DMS114 treated with DMSO at 0.1 percent for 48 hours (cell line): ENCODE measurements around the gene PSPH.
A peak's percentile ranks its signal among the peaks of the same experiment; 100 is the strongest.
"Not testable (repeated sequence)": the region's sequence is repeated elsewhere in the genome, so short reads cannot be mapped to it uniquely, and the experiment has no call there.

ENCODE experiments used
- DNase-seq: peaks from one replicate; lab custom pipeline; 2025; ENCODE audit not compliant: unreplicated experiment; lab: John Stamatoyannopoulos, UW

The PSPH gene

DNA sequence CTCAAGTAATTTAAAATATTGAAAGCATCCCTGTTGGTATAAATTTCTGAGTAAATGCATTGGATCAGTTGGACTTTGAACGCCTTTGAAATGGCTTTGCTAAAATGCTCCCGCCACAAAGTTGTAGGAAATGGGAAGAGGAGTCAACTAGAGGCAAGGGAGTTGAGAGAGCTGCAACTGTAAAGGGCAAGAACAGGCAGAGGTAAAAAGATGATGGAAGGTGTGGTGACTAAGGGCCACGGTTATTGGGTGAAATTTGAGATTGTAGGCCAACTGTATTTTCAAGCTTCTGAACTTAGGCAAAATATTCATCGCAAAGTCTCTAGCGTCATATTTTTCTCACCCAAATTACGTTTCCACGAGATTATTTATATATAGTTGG lies 12.2 kb upstream of the PSPH start:
- no peak for DNase-seq

- DNase-seq = no peak
These were observed 11.1 kb upstream of the PSPH start for GRCh38 chr7:56062382-56062781.

GRCh38 chr7:56053993-56054392 lies 2.7 kb upstream of the PSPH start:
- no peak for DNase-seq

DNA sequence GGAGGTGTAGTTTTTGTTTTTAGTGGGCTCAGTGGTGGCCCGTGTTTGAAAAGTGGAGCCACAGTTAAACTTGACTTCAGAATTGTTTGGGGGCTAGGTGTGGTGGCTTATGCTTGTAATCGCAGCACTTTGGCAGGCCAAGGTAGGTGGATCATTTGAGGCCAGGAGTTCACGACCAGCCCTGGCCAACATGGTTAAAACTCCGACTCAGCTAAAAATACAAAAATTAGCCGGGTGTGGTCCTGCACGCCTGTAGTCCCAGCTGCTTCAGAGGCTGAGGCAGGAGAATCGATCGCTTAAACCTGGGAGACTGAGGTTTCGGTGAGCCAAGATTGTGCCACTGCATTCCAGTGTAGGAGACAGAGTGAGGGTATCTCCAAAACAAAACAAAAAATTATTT lies 2.1 kb upstream of the PSPH start:
- DNase-seq = no peak

DNA sequence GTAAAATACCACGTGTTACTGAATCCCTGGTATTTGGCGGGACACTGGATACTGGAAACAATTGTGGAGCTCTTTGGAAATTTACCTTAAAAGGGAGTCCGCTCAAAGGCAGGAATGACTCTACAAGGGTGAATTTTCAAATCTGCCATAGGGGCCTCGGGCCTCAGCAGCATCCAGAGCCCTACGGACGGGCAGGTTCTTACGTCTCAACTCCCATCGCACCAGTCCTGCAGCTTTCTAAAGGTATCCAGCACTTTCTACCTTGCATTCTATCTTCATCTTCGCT lies 248 bp downstream of the PSPH start:
- no peak for DNase-seq

DNA sequence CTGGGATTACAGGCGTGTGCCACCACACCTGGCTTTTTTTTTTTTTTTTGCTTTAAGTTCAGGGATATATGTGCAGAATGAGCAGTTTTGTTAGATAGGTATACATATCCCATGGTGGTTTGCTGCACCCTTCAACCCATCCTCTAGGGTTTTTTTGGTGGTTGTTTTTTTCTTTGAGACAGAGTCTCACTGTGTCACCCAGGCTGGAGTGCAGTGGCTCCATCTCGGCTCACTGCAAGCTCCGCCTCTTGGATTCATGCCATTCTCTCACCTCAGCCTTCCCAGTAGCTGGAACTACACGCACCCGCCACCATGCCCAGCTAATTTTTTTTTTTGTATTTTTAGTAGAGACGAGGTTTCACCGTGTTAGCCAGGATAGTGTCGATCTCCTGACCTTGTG lies 2.5 kb downstream of the PSPH start:
- DNase-seq = not testable (repeated sequence)

GRCh38 chr7:56048245-56048644 lies 3.0 kb downstream of the PSPH start:
- no peak for DNase-seq

- DNase-seq = not testable (repeated sequence)
These were observed 3.7 kb downstream of the PSPH start for GRCh38 chr7:56047446-56048116.

- no peak for DNase-seq
These were observed 4.4 kb downstream of the PSPH start for GRCh38 chr7:56046721-56047445.

DNA sequence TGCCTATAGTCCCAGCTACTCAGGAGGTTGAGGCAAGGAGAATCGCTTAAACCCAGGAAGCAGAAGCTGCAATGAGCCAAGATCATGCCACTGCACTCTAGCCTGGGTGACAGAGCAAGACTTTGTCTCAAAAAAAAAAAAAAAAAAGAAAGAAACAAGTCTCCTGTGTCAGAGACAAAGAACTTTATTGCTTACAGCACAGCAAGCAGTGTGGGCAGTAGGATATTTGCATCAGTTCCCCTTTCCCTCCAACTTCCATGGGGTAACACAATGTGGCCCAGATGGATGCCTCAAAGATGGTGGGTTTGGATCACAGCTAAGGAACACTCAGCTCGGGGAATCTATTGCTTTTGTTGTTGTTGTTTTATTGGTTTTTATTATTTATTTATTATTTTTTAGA lies 5.5 kb downstream of the PSPH start:
- DNase-seq = not testable (repeated sequence)

DNA sequence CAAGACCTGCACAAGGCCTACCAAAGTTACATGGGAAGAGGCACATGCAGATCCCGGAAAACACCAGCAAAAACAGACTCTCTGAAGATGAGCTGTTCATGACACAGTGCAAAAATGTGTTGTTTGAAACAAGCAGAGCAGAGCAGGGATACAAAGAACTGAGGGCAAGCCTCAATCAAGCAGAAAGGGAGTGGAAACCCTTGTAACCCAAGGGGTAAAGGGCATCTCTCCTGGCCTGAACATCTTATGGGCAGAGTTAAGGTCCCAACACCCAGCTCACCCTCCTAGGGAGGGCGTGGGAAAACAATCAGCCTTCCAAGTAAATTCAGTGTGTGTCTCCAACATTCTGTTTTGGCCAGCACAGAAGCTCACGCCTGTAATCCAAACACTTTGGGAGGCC lies 10.5 kb downstream of the PSPH start:
- no peak for DNase-seq

DNA sequence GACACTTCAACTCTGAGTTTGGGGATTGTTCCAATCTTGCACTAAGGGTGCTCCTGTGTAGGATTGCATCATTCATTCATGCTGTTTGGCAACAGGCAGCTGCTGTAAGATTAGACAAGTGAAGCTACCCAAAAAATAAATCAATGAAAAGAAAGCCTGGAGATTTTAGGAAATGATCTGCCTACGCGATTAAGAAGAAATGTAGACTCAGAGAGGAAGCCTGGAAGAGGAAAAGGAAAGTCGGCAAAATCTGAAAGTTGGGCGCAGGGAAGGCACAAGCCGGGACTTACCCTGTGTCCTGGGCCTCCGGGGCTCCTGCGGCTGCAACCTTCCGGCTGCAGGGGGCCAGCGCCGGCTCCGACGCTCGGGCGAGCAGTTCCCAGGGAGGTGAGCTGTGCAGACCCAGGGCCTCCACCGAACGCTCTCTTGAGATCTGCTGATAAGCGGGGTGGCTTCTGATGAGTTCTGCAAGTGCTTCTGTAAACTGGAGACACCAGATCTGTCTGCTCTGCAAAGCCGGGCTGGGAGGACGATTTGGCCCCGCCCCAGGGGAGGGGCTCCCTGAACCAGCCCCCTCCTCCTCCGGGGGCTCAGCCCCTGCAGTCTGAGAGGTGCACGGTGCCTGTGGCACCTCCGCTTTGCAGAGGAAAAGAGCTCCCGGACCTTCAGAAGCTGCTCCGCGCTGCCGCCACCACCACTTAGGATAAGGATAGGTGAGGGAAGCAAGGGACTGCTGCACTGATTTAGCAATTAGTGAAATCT lies 17.4 kb downstream of the PSPH start:
- DNase-seq = peak; percentile 80

DNA sequence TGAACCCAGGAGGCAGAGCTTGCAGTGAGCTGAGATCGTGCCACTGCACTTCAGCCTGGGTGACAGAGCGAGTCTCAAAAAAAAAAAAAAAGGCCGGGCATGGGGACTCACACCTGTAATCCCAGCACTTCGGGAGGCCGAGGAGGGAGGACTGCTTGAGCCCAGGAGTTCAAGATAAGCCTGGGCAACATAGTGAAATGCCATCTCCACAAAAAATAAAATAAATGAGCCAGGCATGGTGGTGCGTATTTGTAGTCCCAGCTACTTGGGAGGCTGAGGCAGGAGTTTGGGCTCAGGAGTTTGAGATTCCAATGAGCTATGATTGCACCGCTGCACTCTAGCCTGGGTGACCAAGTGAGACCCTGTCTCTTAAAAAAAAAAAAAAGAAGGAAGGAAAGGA lies 18.7 kb downstream of the PSPH start:
- not testable (repeated sequence) for DNase-seq

- not testable (repeated sequence) for DNase-seq
These were observed 19.7 kb downstream of the PSPH start for GRCh38 chr7:56031556-56031955.

DNA sequence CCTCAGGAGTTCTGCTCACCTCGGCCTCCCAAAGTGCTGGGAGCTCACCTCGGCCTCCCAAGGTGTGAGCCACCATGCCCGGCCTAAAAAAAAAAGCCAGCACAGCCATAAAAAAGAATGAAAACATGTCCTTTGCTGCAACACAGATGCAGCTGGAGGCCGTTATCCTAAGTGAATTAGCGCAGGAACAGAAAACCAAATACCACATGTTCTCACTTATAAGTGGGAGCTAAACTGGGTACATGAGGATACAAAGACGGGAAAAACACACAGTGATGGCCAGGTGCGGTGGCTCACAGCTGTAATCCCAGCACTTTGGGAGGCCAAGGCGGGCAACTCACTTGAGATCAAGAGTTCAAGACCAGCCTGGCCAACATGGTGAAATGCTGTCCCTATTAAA lies 20.9 kb downstream of the PSPH start:
- DNase-seq = no peak

- no peak for DNase-seq
These were observed 22.2 kb downstream of the PSPH start for GRCh38 chr7:56028942-56029630.

GRCh38 chr7:56026538-56026937 lies 24.7 kb downstream of the PSPH start:
- no peak for DNase-seq

DNA sequence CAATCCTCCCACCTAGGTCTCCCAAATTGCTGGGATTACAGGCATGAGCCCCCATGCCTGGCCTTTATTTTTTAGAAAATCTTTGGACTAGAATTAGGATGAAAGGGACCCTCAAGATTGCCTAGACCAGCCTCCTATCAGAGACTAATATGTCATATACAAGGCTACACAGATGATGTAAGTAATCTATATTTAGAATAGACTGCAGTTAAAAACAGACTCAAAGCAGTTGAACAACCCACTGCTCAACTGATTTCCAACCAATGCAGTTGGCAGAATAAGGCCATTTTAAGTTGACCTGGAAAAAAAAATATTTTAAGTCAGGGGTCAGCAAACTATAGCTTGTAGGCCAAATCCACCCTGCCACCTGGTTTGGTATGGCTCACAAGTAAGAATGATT lies 27.7 kb downstream of the PSPH start:
- no peak for DNase-seq

DNA sequence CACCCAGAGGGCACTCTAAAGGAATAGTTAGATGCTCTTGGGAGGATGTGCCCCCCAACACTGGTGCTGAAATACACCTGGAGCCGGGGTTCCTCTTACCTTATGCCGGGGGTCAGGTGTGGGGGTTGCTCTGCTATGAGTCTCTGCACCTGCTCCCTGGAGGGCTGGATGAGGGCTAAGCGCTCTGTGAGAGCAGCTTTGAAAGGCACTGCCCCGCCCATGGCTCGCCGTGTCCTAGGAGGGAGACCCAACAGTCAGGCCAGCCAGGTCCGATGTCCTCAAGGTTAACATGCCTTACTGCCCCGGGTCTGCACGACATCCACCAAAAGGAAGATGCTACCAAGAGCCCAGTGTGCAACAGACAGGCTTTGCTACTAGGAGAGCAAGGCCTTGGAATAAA lies 31.7 kb downstream of the PSPH start:
- DNase-seq = no peak

GRCh38 chr7:56017015-56017414 lies 34.2 kb downstream of the PSPH start:
- DNase-seq = not testable (repeated sequence)

DNA sequence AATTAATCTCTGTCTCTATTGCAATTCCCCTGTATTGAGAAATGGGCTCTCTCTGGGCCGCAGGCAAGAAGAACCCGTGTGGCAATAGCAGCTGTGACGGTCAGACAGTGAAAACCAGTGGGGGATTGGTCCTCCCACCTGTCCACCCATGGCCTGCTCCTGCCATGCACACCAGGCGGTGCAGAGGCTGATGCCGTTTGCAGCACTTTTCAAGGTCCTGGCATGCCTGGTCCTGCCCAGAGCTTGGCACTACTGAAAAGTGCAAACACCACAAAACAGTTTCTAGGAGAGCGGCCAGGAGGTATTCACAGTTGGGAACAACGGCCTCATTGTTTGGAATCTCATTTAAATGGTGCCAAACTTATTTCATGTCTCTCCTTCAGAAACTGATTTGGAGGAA lies 41.5 kb downstream of the PSPH start:
- DNase-seq = no peak

GRCh38 chr7:56007891-56008290 lies 43.4 kb downstream of the PSPH start:
- DNase-seq = no peak
